Erythroblast (primary cell): ENCODE results near the gene R3HDM2.

Experiments used
- GATA1 ChIP-seq: IDR thresholded peaks from 2 replicates; pipeline ENCODE4 v1.6.1; 2011; ENCODE audit warnings: low read depth, mild to moderate bottlenecking, control low read depth, low read length, moderate library complexity
- POLR2A ChIP-seq: IDR thresholded peaks from 2 replicates; pipeline ENCODE4 v1.6.1; 2011; ENCODE audit warnings: mild to moderate bottlenecking, low read length

DNA sequence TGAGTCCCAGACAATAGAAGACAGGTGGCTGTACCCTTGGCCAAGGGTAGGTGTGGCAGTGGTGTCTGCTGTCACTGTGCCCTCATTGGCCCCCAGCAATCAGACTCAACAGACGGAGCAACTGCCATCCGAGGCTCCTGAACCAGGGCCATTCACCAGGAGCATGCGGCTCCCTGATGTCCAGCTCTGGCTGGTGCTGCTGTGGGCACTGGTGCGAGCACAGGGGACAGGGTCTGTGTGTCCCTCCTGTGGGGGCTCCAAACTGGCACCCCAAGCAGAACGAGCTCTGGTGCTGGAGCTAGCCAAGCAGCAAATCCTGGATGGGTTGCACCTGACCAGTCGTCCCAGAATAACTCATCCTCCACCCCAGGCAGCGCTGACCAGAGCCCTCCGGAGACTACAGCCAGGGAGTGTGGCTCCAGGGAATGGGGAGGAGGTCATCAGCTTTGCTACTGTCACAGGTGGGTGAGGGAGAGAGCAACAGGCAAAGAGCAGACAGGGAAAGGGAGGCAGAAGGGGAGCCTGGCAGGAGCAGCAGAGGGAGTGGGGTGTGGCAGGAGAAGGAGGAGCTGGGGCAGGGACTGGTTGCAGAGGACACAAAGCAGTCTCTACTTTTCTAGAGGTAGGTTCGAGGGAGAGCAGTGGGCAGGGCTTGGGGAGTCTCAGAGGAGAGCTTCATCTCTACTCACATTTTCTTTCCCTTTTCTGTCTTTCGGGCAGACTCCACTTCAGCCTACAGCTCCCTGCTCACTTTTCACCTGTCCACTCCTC, 24.7 kb upstream of the R3HDM2 start:
- TF ChIP-seq POLR2A = no peak
- no peak for TF ChIP-seq GATA1
